ENCODE results near the gene KCNK5.
A peak's percentile ranks its signal among the peaks of the same experiment; 100 is the strongest.

KCNK5 gene

GRCh38 chr6:39196673-39197091 lies 32.6 kb downstream of the KCNK5 start:
- no peak for DNase-seq

GRCh38 chr6:39195792-39196385 lies 33.4 kb downstream of the KCNK5 start:
- no peak for DNase-seq

GRCh38 chr6:39194466-39194865 lies 34.8 kb downstream of the KCNK5 start:
- no peak for DNase-seq

GRCh38 chr6:39193201-39193791 lies 36.0 kb downstream of the KCNK5 start:
- no peak for DNase-seq

- no peak for DNase-seq
Observed at GRCh38 chr6:39192736-39193135, 36.5 kb downstream of the KCNK5 start.

GRCh38 chr6:39191236-39191930 lies 37.9 kb downstream of the KCNK5 start:
- no peak for DNase-seq

GRCh38 chr6:39190545-39191235 lies 38.6 kb downstream of the KCNK5 start:
- DNase-seq: no peak

- peak; percentile 44 for DNase-seq
Observed at GRCh38 chr6:39189915-39190544, 39.2 kb downstream of the KCNK5 start.

GRCh38 chr6:39189131-39189530 lies 40.1 kb downstream of the KCNK5 start:
- DNase-seq: no peak

- DNase-seq: peak; percentile 30
Observed at GRCh38 chr6:39188571-39188970, 40.7 kb downstream of the KCNK5 start.

GRCh38 chr6:39188098-39188450 lies 41.2 kb downstream of the KCNK5 start:
- no peak for DNase-seq

GRCh38 chr6:39184906-39185580 lies 44.2 kb downstream of the KCNK5 start:
- DNase-seq: no peak

- no peak for DNase-seq
Observed at GRCh38 chr6:39182604-39183003, 46.7 kb downstream of the KCNK5 start.

- no peak for DNase-seq
Observed at GRCh38 chr6:39181826-39182225, 47.4 kb downstream of the KCNK5 start.

GRCh38 chr6:39181333-39181732 lies 47.9 kb downstream of the KCNK5 start:
- DNase-seq: no peak

GRCh38 chr6:39178804-39179203 lies 50.5 kb downstream of the KCNK5 start:
- no peak for DNase-seq

GRCh38 chr6:39178235-39178634 lies 51.0 kb downstream of the KCNK5 start:
- no peak for DNase-seq

- no peak for DNase-seq
Observed at GRCh38 chr6:39177130-39177529, 52.1 kb downstream of the KCNK5 start.

GRCh38 chr6:39173270-39173669 lies 56.0 kb downstream of the KCNK5 start:
- DNase-seq: no peak

- no peak for DNase-seq
Observed at GRCh38 chr6:39172377-39172757, 56.9 kb downstream of the KCNK5 start.

- DNase-seq: no peak
Observed at GRCh38 chr6:39171489-39172376, 57.5 kb downstream of the KCNK5 start.

- no peak for DNase-seq
Observed at GRCh38 chr6:39170860-39171259, 58.4 kb downstream of the KCNK5 start.

Data from stimulated activated CD8-positive, alpha-beta memory T cell treated with anti-CD3 and anti-CD28 coated beads, Interleukin-4, amount 100 ng/mL, for 48 hours (primary cell).